ENCODE results near the gene GAREM1.

Gene GAREM1

GRCh38 chr18:32287249-32287648, 183.4 kb downstream of the GAREM1 start:
- no peak for DNase-seq (ENCODE audit: low spot score)
- in situ Hi-C loops (cut with MboI; ENCODE audit: low sequenced_read_pairs, unreplicated experiment): loop anchor here (10.0 kb wide), 1 partner anchor 258 kb away; no protein-coding TSS in a partner anchor
- TF ChIP-seq CTCF (IDR thresholded peaks at IDR 0.05; ENCODE audit: borderline replicate concordance, control extremely low read depth, extremely low read depth, insufficient read depth, missing control alignments): no peak

- in situ Hi-C loops (cut with MboI; ENCODE audit: low sequenced_read_pairs, unreplicated experiment): loop anchor here (10.0 kb wide), 1 partner anchor 258 kb away; no protein-coding TSS in a partner anchor
- DNase-seq (ENCODE audit: low spot score): no peak
- no peak for TF ChIP-seq CTCF (IDR thresholded peaks at IDR 0.05; ENCODE audit: borderline replicate concordance, control extremely low read depth, extremely low read depth, insufficient read depth, missing control alignments)
Observed at GRCh38 chr18:32286749-32287148, 183.9 kb downstream of the GAREM1 start.

- no peak for TF ChIP-seq CTCF (IDR thresholded peaks at IDR 0.05; ENCODE audit: borderline replicate concordance, control extremely low read depth, extremely low read depth, insufficient read depth, missing control alignments)
- in situ Hi-C loops (cut with MboI; ENCODE audit: low sequenced_read_pairs, unreplicated experiment): loop anchor here (10.0 kb wide), 1 partner anchor 261 kb away; no protein-coding TSS in a partner anchor
- no peak for DNase-seq (ENCODE audit: low spot score)
Observed at GRCh38 chr18:32284284-32284683, 186.4 kb downstream of the GAREM1 start.

- in situ Hi-C loops (cut with MboI; ENCODE audit: low sequenced_read_pairs, unreplicated experiment): loop anchor here (10.0 kb wide), 1 partner anchor 264 kb away; no protein-coding TSS in a partner anchor
- no peak for DNase-seq (ENCODE audit: low spot score)
- no peak for TF ChIP-seq CTCF (IDR thresholded peaks at IDR 0.05; ENCODE audit: borderline replicate concordance, control extremely low read depth, extremely low read depth, insufficient read depth, missing control alignments)
Observed at GRCh38 chr18:32280911-32281310, 189.8 kb downstream of the GAREM1 start.

- DNase-seq (ENCODE audit: low spot score): no peak
- no peak for TF ChIP-seq CTCF (IDR thresholded peaks at IDR 0.05; ENCODE audit: borderline replicate concordance, control extremely low read depth, extremely low read depth, insufficient read depth, missing control alignments)
- in situ Hi-C loops (cut with MboI; ENCODE audit: low sequenced_read_pairs, unreplicated experiment): loop anchor here (10.0 kb wide), 1 partner anchor 265 kb away; no protein-coding TSS in a partner anchor
Observed at GRCh38 chr18:32280188-32280783, 190.4 kb downstream of the GAREM1 start.

- DNase-seq (ENCODE audit: low spot score): no peak
- no peak for TF ChIP-seq CTCF (IDR thresholded peaks at IDR 0.05; ENCODE audit: borderline replicate concordance, control extremely low read depth, extremely low read depth, insufficient read depth, missing control alignments)
- in situ Hi-C loops (cut with MboI; ENCODE audit: low sequenced_read_pairs, unreplicated experiment): no loop called here
Observed at GRCh38 chr18:32278177-32278799, 192.4 kb downstream of the GAREM1 start.
